HepG2 (cell line): ENCODE measurements around the gene ADCK2. TPM values are rescaled to one million over a fixed set of nuclear protein-coding genes. Genes with fewer than 3 reads are reported as not detected.

ENCODE experiments used
- ARID2 ChIP-seq: sonication (generic); formaldehyde crosslinking; IDR thresholded peaks from 2 replicates; pipeline ENCODE4 v1.8.1; 2022; ENCODE audit warnings: mild to moderate bottlenecking, missing genetic modification reagents, borderline replicate concordance
- ATF1 ChIP-seq: IDR thresholded peaks from 2 replicates; pipeline ENCODE4 v1.6.1; 2016; ENCODE audit warnings: mild to moderate bottlenecking, control low read depth
- CSRNP2 ChIP-seq: sonication (generic); formaldehyde crosslinking; conservative IDR thresholded peaks from 2 replicates; pipeline ENCODE4 v1.8.0; 2022; ENCODE audit warnings: low read depth, missing genetic modification reagents
- FOXK1 ChIP-seq: sonication (generic); formaldehyde crosslinking; IDR thresholded peaks from 2 replicates; pipeline ENCODE4 v1.4.0; 2020; ENCODE audit warnings: low read depth, missing genetic modification reagents, borderline replicate concordance
- POLR2AphosphoS2 ChIP-seq: IDR thresholded peaks from 2 replicates; pipeline ENCODE4 v1.6.1; 2011; ENCODE audit warnings: low read depth, low read length, improper control_type of control experiment
- RFX5 ChIP-seq: IDR thresholded peaks from 2 replicates; pipeline ENCODE4 v1.6.1; 2011; ENCODE audit warnings: low read depth, low read length, improper control_type of control experiment
- SMYD3 ChIP-seq: sonication (generic); formaldehyde crosslinking; IDR thresholded peaks from 2 replicates; pipeline ENCODE4 v1.8.1; 2023; ENCODE audit warnings: mild to moderate bottlenecking, missing genetic modification reagents
- TFDP1 ChIP-seq: IDR thresholded peaks from 2 replicates; pipeline ENCODE4 v1.6.1; 2016; ENCODE audit warnings: missing compliant biosample characterization, missing genetic modification reagents, borderline replicate concordance
- ZFY ChIP-seq: sonication (generic); formaldehyde crosslinking; IDR thresholded peaks from 2 replicates; pipeline ENCODE4 v1.4.0; 2020; ENCODE audit warnings: missing genetic modification reagents
- ZNF256 ChIP-seq: sonication (generic); formaldehyde crosslinking; conservative IDR thresholded peaks from 2 replicates; pipeline ENCODE4 v1.4.0; 2020; ENCODE audit warnings: missing genetic modification reagents
- ZNF687 ChIP-seq: sonication (generic); formaldehyde crosslinking; IDR thresholded peaks from 2 replicates; pipeline ENCODE4 v1.5.1; 2020; ENCODE audit warnings: mild to moderate bottlenecking, missing genetic modification reagents, moderate library complexity
- polyA plus RNA-seq, 8 experiments: library from polyadenylated mRNA; depleted of rRNA in 3 of 8; stranded (reverse) in 7 of 8; unstranded in 1 of 8; fragments of >200 nt; fragmentation: Illumina TruSeq in 4 of 8; extraction: Trizol in 4 of 8; gene quantifications; 2 replicates each; pipeline versions ENCODE4 v1.2.1 to v1.2.3, GENCODE V29; 2011 to 2016; ENCODE audit warnings: low read depth in 4 of 8, missing spikeins in 1 of 8, mixed read lengths in 1 of 8; ENCODE audit not compliant: insufficient read depth in 1 of 8
- total RNA-seq, 5 experiments: library from RNA; depleted of rRNA; stranded (reverse); fragments of >200 nt; fragmentation: Illumina TruSeq; extraction: Trizol; gene quantifications; 2 replicates each; pipeline ENCODE4 v1.2.3, GENCODE V29; 2016; ENCODE audit warnings: low read depth in 1 of 5
- TF ChIP-seq, protein P1 (sequence below): sonication (generic); formaldehyde crosslinking; IDR thresholded peaks from 2 replicates; pipeline ENCODE4 v1.5.0; 2020; ENCODE audit warnings: mild to moderate bottlenecking, missing genetic modification reagents
- TF ChIP-seq, protein P2 (sequence below): sonication (generic); formaldehyde crosslinking; IDR thresholded peaks from 2 replicates; pipeline ENCODE4 v1.8.0; 2022; ENCODE audit warnings: mild to moderate bottlenecking, missing genetic modification reagents
- TF ChIP-seq, protein P3 (sequence below): sonication (generic); formaldehyde crosslinking; IDR thresholded peaks from 2 replicates; pipeline ENCODE4 v1.4.0; 2020; ENCODE audit warnings: missing genetic modification reagents

ADCK2 gene
- total and polyA plus RNA-seq, 2 of the 13 experiments (the other 11 are each of a cell fraction or from before 2014, with no cell fraction given): 8.6 to 18.8 TPM

GRCh38 chr7:140696680-140697446 is 24.1 kb downstream of the ADCK2 start, which contains the start of gene NDUFB2 (continued):
- TF ChIP-seq ARID2 (peak; percentile 92), RFX5 (no peak), TFDP1 (peak; percentile 71; the same call in 1 of the 2 replicates), CSRNP2 (CRISPR knock-in tag) (0 out of 2 replicates have a peak, but pooled peaks have one; percentile 34), ATF1 (CRISPR knock-in tag) (no peak), SMYD3 (peak; percentile 52; the same call in 1 of the 2 replicates), ZNF687 (CRISPR knock-in tag) (peak; percentile 98), FOXK1 (peak; percentile 47; the same call in 1 of the 2 replicates), ZNF256 (CRISPR knock-in tag) (no peak), ZFY (CRISPR knock-in tag) (peak; percentile 100), POLR2AphosphoS2 (no peak)
- TF ChIP-seq, protein P1, sequence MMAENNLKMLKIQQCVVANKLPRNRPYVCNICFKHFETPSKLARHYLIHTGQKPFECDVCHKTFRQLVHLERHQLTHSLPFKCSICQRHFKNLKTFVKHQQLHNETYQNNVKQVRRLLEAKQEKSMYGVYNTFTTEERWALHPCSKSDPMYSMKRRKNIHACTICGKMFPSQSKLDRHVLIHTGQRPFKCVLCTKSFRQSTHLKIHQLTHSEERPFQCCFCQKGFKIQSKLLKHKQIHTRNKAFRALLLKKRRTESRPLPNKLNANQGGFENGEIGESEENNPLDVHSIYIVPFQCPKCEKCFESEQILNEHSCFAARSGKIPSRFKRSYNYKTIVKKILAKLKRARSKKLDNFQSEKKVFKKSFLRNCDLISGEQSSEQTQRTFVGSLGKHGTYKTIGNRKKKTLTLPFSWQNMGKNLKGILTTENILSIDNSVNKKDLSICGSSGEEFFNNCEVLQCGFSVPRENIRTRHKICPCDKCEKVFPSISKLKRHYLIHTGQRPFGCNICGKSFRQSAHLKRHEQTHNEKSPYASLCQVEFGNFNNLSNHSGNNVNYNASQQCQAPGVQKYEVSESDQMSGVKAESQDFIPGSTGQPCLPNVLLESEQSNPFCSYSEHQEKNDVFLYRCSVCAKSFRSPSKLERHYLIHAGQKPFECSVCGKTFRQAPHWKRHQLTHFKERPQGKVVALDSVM (CRISPR knock-in tag): peak; percentile 33
- TF ChIP-seq, protein P2, sequence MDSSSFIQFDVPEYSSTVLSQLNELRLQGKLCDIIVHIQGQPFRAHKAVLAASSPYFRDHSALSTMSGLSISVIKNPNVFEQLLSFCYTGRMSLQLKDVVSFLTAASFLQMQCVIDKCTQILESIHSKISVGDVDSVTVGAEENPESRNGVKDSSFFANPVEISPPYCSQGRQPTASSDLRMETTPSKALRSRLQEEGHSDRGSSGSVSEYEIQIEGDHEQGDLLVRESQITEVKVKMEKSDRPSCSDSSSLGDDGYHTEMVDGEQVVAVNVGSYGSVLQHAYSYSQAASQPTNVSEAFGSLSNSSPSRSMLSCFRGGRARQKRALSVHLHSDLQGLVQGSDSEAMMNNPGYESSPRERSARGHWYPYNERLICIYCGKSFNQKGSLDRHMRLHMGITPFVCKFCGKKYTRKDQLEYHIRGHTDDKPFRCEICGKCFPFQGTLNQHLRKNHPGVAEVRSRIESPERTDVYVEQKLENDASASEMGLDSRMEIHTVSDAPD (CRISPR knock-in tag): 0 out of 2 replicates have a peak, but pooled peaks have one; percentile 67
- TF ChIP-seq, protein P3, sequence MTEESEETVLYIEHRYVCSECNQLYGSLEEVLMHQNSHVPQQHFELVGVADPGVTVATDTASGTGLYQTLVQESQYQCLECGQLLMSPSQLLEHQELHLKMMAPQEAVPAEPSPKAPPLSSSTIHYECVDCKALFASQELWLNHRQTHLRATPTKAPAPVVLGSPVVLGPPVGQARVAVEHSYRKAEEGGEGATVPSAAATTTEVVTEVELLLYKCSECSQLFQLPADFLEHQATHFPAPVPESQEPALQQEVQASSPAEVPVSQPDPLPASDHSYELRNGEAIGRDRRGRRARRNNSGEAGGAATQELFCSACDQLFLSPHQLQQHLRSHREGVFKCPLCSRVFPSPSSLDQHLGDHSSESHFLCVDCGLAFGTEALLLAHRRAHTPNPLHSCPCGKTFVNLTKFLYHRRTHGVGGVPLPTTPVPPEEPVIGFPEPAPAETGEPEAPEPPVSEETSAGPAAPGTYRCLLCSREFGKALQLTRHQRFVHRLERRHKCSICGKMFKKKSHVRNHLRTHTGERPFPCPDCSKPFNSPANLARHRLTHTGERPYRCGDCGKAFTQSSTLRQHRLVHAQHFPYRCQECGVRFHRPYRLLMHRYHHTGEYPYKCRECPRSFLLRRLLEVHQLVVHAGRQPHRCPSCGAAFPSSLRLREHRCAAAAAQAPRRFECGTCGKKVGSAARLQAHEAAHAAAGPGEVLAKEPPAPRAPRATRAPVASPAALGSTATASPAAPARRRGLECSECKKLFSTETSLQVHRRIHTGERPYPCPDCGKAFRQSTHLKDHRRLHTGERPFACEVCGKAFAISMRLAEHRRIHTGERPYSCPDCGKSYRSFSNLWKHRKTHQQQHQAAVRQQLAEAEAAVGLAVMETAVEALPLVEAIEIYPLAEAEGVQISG (CRISPR knock-in tag): peak; percentile 93
